ENCODE measurements around the gene MACF1. TPM values are rescaled to one million over a fixed set of nuclear protein-coding genes. Genes with fewer than 3 reads are reported as not detected.

The MACF1 gene
- total RNA-seq, 2 donors from 2014 or later = 273 to 278 TPM

DNA sequence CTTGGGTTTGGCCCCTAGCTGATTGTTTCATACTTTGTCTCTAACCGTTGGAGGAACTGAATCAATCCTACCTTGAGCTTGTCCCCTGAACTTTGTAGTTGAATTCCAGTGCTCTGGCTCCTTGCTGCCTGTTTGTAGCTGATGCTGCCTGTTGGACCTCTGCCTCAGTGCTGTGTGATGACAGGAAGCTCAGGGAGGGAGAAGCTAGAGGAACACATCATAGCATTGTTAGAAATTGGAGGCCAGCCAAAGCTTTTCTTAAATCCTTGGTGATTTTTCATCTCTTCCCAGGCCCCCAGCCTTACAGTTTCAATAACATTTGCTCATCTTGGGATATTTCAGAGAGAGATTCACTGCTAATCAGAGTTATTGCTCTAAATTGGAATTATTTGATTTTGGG lies 34.0 kb downstream of the MACF1 start:
- Histone ChIP-seq H3K27ac (peak overlapping the region; percentile 69 to 70), H3K4me3 (no peak overlapping the region)
- DNase-seq (ENCODE audit: low spot score) = no peak

DNA sequence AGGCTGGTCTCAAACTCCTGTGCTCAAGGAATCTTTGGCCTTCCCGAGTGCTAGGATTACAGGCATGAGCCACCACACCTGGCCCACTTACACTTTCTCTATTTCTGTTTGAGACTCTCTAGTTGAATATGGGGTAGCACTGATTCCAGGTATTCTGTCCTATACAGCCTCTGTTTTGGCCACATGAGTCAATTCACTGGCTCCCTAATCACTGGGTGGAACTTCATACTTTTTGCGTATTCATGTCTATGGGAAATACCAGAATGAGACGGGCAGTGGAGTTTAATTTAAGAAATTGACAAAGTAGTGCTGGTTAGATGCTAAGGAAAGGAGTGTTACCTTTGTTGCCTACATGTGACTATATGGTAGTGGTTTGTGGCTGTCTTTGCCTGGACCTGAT lies 35.5 kb downstream of the MACF1 start:
- H3K36me3 ChIP-seq = peaks cover 3% of the 10 kb centered on the region
- TF ChIP-seq, protein P1, sequence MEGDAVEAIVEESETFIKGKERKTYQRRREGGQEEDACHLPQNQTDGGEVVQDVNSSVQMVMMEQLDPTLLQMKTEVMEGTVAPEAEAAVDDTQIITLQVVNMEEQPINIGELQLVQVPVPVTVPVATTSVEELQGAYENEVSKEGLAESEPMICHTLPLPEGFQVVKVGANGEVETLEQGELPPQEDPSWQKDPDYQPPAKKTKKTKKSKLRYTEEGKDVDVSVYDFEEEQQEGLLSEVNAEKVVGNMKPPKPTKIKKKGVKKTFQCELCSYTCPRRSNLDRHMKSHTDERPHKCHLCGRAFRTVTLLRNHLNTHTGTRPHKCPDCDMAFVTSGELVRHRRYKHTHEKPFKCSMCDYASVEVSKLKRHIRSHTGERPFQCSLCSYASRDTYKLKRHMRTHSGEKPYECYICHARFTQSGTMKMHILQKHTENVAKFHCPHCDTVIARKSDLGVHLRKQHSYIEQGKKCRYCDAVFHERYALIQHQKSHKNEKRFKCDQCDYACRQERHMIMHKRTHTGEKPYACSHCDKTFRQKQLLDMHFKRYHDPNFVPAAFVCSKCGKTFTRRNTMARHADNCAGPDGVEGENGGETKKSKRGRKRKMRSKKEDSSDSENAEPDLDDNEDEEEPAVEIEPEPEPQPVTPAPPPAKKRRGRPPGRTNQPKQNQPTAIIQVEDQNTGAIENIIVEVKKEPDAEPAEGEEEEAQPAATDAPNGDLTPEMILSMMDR (IDR thresholded peaks at IDR 0.05) = no peak
- no peak for DNase-seq (ENCODE audit: low spot score)
- no peak overlapping the region for H3K27ac ChIP-seq
- no peaks in the 10 kb centered on the region for H3K27me3 ChIP-seq
- no peak overlapping the region for H3K4me3 ChIP-seq
- no peaks in the 10 kb centered on the region for H3K9me3 ChIP-seq
- peaks cover 0 to 37% of the 10 kb centered on the region in 2 donors for H3K4me1 ChIP-seq

More for the DNA sequence above, 34.0 kb downstream of the MACF1 start:
- Histone ChIP-seq H3K4me1 (peaks cover 0 to 37% of the 10 kb centered on the region in 2 donors), H3K27me3 (no peaks in the 10 kb centered on the region), H3K9me3 (no peaks in the 10 kb centered on the region), H3K36me3 (peaks cover 3% of the 10 kb centered on the region)
- TF ChIP-seq, protein P1 (IDR thresholded peaks at IDR 0.05) = no peak

DNA sequence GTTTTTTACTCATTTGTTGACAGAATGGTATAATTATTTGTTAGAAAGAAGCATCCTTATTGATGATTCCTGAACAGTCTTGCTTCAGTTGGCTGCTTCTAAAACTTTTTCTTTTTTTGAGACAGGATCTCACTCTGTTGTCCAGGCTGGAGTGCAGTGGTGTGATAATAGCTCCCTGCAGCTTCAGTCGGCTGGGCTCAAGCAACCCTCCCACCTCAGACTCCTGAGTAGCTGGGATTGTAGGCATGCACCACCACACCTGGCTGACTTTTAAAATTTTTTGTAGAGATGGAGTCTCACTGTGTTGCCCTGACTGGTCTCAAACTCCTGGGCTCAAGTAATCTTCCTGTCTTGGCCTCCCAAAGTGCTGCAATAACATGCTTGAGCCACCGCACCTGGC lies 38.8 kb downstream of the MACF1 start:
- H3K27me3 ChIP-seq = no peaks in the 10 kb centered on the region
- TF ChIP-seq, protein P1 (IDR thresholded peaks at IDR 0.05) = no peak
- H3K36me3 ChIP-seq = peaks cover 3% of the 10 kb centered on the region
- no peaks in the 10 kb centered on the region for H3K9me3 ChIP-seq
- H3K27ac ChIP-seq = no peak overlapping the region
- no peak for DNase-seq (ENCODE audit: low spot score)
- H3K4me3 ChIP-seq = no peak overlapping the region
- H3K4me1 ChIP-seq = peaks cover 0 to 19% of the 10 kb centered on the region in 2 donors

DNA sequence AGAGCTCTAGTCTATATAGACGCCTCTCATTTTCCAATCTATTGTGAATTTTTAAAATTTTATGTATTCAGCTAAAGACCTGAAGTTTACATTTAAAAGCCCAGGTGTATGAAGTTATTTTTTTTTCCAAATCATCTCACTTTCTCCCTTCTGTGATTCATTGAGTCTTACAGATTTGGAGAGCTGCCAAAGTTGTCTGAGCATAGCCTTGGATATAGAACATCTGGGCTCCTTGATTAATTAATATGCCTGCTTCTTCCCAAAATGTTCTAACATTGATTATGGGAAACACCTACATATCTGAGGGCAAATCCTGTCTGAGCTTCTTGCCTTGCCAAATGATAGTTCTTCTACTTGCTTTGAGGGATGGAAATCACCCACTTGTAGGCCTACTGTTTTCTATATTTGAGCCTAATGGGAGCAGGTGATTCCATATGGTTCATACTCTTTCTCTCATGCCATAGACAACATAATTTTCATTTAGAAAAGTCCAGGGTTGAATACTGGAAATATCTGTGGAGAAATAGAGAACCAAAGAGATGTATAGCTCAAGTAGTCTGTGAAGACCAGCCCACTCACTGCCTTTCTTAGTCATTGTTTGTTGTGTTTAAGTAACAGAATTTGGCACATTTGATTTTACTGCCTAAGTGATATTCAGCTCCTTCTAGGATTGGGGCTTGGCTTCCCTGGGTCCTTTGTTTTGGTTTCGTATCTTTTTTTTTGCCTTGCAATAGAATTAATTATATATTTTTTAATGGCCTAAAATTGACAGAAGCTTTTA lies 46.2 kb downstream of the MACF1 start:
- Histone ChIP-seq H3K4me1 (peaks cover 0 to 38% of the 10 kb centered on the region in 2 donors), H3K36me3 (peaks cover 40% of the 10 kb centered on the region), H3K4me3 (no peak overlapping the region), H3K27ac (no peak overlapping the region), H3K9me3 (no peaks in the 10 kb centered on the region), H3K27me3 (no peaks in the 10 kb centered on the region)
- TF ChIP-seq, protein P1 (IDR thresholded peaks at IDR 0.05) = no peak
- no peak for DNase-seq (ENCODE audit: low spot score)

DNA sequence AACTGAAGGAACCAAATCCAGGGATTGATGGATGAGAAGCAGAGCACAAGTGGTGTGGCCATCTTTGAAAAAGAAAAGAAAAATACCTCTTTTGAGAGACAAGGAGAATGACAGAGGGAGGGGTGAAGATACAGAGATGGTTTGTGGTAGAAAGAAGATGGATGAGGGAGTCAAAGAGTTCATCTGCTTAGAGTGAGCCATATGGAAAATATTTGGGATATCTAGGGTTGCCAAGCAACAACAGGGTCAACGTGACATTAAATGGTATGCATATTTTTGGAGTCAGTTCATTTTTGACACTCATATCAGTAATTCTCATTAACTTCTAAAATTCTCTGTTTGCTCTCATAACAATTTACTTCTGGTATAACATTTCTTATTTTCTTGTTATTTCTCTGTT lies 50.7 kb downstream of the MACF1 start:
- H3K4me3 ChIP-seq = no peak overlapping the region
- peak overlapping the region in 1 of 2 donors; percentile 41 for H3K27ac ChIP-seq
- no peaks in the 10 kb centered on the region for H3K27me3 ChIP-seq
- H3K4me1 ChIP-seq = peaks cover 0 to 47% of the 10 kb centered on the region in 2 donors
- TF ChIP-seq, protein P1 (IDR thresholded peaks at IDR 0.05) = no peak
- H3K9me3 ChIP-seq = no peaks in the 10 kb centered on the region
- DNase-seq (ENCODE audit: low spot score) = no peak
- H3K36me3 ChIP-seq = peaks cover 54% of the 10 kb centered on the region

All from right atrium auricular region (tissue), 2 donors.